Hematopoietic multipotent progenitor cell treated with erythropoietin and hydrocortisone succinate and interleukin-3 and kit ligand, for 15 days (in vitro differentiated cells): ENCODE data around the gene BZW1.

Source experiments
- DNase-seq: peaks from one replicate; pipeline ENCODE4 v3.0.0-alpha.2; 2015; ENCODE audit warnings: low spot score

Gene BZW1

DNA sequence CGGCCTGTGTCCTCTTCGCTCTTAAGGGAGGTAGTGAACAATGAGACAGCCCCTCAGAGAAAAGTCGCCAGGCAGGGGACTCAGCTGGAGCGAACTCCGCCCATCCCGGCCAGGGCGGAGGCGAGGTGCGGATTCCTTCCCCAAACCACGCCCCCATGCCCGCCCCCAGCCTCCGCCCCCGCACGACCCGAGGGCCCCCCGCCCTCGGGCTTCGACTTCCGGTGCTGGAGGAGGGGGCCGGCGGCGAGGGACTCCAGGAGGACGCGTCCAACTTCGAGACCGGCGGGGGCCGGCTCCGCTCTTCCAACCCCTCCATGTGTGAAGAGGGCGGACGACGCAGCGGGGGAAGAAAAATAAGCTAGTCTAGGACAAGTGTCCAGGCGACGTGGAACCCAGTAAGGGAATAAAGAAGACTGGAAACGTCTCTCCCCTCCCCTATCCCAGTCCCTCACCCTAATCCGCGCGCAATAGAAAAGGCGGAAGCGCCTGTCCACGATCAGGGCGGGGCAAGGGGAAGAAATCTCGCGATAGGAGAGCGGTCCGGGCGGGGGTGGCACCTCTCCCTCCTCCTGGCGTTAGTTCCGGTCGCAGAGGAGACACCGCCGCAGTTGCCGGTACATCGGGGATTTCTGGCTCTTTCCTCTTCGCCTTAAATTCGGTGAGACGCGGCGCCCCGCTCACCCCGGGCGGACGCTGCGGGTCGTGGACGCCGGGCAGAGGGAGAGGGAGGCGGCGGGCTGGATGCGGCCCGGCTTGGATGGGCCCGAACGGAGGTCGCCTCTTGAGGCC is at the start of gene BZW1:
Gene BZW1 (plus strand): TSS at position 578 of the 789 bp plus-strand sequence. CDS start 1,308 bp downstream, outside the sequence.
- peak; percentile 98 for DNase-seq

DNA sequence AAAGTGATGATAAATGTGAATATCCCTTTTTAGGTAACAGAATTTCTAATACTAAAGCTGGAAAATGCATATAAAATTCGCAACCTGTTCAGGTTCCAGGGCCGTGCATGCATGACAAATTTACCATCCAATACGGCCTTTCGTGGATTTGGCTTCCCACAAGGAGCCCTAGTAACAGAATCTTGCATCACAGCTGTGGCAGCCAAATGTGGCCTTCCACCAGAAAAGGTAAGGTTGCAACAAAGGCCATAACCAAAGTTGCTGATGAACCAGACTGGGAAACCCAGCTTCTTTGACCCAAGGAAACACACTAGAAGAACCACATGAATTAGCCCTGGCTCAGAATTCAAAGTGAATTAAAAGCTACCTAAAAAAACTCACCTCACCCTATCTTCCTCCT is 49.6 kb upstream of the BZW1 start:
- DNase-seq = no peak

DNA sequence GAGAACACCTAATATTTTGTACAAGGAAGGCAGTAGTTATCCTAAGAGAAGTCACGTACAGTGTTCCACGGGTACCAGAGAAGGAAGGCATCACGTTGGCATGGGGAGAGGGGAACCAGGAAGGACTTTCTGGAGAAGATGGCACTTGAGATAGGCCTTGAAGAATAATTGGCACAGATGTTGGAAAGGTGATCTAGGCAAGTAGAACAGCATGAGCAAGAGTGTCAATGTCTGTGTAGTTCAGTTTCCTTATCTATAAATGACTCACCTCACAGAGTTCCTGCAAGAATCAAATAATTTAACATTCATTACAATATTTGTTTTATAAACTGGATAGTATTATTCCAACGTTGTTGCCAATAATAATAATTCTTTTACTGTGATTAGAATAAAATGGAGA is 48.3 kb upstream of the BZW1 start:
- no peak for DNase-seq

DNA sequence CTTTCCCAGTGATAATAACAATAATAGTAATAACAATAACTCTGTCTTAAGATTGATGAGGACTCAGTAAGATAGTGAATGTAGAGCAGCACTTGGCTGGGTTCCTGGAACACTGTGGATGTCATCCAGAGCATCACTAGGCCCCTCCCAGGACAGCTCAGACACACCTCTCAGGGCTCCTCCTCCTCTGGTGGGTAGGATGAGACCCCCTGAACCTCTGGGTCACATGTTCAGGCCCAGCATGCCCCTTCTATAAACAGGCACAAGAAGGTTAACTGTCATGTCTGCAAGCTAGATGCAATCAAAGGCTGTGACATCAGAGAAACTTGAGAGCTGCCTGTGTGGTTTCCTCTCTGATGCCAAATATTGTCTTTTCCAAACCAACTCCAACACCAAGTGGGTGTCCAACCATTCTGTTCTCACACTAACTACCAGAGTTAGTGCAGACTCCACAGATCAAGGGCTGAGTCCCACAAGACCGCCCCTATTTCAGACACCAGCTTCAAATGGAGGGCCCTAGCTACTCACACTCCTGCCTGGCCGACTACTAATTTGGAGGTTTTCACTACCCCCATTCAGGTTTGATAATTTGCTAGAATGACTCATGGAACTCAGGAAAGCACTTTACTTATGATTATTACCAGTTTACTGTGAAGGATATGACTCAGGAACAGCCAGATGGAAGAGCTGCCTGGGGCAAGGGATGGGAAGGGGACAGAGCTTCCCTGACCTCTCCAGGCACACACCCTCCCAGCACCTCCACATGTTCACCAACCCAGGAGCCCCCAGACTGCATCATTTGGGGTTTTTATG is 46.4 kb upstream of the BZW1 start:
- DNase-seq = no peak

- DNase-seq = no peak
These were observed 45.6 kb upstream of the BZW1 start for GRCh38 chr2:200765995-200766660.

- DNase-seq = no peak
These were observed 44.4 kb upstream of the BZW1 start for GRCh38 chr2:200767111-200767885.

GRCh38 chr2:200770847-200771246 is 40.9 kb upstream of the BZW1 start:
- no peak for DNase-seq

GRCh38 chr2:200772620-200773019 is 39.1 kb upstream of the BZW1 start:
- no peak for DNase-seq

DNA sequence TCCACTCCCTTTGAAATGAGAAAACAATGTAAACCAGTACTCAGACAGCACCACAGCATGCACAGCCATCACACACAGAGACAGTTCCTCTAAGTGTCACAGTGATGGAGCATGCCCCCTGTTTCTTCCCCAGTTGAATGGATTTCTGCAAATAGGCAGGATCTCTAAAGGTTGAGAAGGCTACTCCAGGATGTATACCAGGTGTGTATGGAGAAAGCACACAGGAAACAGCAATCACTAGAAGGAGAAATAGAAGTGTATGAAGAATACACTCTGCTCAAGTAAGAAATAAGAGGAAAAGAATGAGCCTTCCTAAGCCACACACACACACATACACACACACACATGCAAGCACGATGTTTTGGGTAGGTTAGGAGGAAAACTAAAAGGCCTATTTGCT is 38.6 kb upstream of the BZW1 start:
- DNase-seq = no peak

GRCh38 chr2:200774920-200775319 is 36.8 kb upstream of the BZW1 start:
- no peak for DNase-seq

DNA sequence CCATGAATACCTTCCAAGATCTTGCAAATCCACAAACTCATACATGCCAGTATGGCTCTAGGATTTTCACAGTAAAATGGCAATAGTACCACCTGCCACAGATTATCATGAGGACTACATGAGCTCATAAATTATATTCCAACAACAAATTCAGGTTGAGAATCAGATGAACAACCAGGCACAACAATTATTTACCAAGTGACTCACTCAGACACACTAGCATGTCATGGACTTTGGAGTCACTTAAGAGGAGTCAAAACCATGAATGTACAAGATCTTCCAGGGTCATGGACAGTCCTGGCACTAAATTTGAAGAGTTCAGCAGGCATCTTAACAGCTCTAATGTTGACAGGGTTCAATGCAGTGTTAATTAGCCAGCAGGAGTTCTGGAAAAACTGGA is 34.4 kb upstream of the BZW1 start:
- DNase-seq = no peak

- DNase-seq = no peak
These were observed 33.7 kb upstream of the BZW1 start for GRCh38 chr2:200778038-200778437.

- DNase-seq = no peak
These were observed 32.5 kb upstream of the BZW1 start for GRCh38 chr2:200779214-200779613.

DNA sequence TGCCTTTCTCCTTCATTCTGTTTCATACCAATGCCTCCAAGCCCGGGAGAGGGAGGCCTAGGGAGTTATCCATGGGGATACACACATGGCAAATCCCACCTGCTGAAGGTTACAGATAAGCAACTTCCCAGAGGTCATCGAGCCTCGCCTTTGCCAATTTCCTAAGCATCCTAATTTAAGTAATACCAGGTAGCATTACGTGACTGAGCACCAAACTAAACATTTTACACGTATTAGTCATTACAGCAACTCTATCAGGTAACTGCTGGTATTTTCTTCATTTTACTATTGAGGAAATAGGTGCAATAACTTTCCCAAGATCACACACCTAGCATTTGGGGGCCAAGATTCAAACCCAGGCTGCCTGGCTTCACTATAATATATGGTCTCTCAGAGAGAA is 30.1 kb upstream of the BZW1 start:
- DNase-seq = no peak

GRCh38 chr2:200782251-200782650 is 29.5 kb upstream of the BZW1 start:
- DNase-seq = no peak

GRCh38 chr2:200784215-200784614 is 27.5 kb upstream of the BZW1 start:
- DNase-seq = no peak

GRCh38 chr2:200786423-200786822 is 25.3 kb upstream of the BZW1 start:
- DNase-seq = no peak

- no peak for DNase-seq
These were observed 24.9 kb upstream of the BZW1 start for GRCh38 chr2:200786826-200787225.

GRCh38 chr2:200787351-200788120 is 24.2 kb upstream of the BZW1 start:
- DNase-seq = no peak

- DNase-seq = no peak
These were observed 23.5 kb upstream of the BZW1 start for GRCh38 chr2:200788121-200788718.

DNA sequence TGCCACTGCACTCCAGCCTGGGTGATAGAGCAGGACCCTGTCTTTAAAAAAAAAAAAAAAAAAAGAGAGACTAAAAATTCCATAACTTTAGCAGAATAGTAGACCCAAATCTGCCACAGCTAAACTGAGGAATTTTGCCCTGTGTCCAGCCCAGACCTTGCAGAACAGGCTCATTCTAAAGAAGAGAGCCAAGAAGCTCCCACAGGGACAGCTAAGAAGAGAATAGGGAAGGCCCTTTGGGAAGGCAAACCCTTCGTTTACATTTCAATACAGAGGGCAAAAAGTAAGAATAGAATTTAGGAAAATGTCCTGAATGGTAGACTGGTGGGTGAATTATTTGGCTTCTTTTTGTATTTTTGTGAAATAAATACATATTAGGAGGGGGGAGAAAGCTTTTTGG is 21.5 kb upstream of the BZW1 start:
- DNase-seq = no peak
